MM.1S (cell line): Measurements from ENCODE around the gene VMP1.

ENCODE experiments used
- EZH2 ChIP-seq: fragments of 300-600 bp; sonication (generic); optimal IDR thresholded peaks from 2 replicates; pipeline ENCODE3; 2017; ENCODE audit warnings: low read depth, mild to moderate bottlenecking, antibody characterized with exemption, low read length, mixed read lengths
- EZH2phosphoT487 ChIP-seq: fragments of 300-600 bp; sonication (generic); IDR thresholded peaks from 2 replicates; pipeline ENCODE4 v1.6.1; 2018; ENCODE audit warnings: antibody characterized with exemption, low read length
- TF ChIP-seq, protein P1 (sequence below): fragments of 300-600 bp; sonication (generic); IDR thresholded peaks from 2 replicates; pipeline ENCODE4 v1.5.1; 2016; ENCODE audit warnings: antibody characterized with exemption, low read length, mixed read lengths

DNA sequence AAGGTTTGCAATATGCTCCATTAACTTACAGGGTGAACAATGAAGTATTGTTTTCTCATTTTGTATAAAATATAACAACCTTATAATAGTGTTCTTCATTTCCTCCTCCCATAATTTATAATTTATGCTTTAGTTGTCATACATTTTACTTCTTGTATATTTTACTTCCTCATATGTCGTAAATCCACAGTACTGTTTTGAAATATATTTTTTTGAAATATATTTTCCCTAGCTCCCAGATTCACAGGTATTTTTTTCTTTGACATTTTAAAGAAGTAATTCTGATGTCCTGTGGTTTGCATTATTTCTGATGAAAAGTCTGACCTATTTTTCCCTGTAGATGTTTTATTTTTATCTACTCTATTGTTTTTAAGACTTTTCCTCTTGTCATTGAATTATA, 52.7 kb downstream of the VMP1 start:
- TF ChIP-seq, protein P1, sequence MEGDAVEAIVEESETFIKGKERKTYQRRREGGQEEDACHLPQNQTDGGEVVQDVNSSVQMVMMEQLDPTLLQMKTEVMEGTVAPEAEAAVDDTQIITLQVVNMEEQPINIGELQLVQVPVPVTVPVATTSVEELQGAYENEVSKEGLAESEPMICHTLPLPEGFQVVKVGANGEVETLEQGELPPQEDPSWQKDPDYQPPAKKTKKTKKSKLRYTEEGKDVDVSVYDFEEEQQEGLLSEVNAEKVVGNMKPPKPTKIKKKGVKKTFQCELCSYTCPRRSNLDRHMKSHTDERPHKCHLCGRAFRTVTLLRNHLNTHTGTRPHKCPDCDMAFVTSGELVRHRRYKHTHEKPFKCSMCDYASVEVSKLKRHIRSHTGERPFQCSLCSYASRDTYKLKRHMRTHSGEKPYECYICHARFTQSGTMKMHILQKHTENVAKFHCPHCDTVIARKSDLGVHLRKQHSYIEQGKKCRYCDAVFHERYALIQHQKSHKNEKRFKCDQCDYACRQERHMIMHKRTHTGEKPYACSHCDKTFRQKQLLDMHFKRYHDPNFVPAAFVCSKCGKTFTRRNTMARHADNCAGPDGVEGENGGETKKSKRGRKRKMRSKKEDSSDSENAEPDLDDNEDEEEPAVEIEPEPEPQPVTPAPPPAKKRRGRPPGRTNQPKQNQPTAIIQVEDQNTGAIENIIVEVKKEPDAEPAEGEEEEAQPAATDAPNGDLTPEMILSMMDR, result no peak
- TF ChIP-seq EZH2phosphoT487 (no peak), EZH2 (no peak)
